Measurements from ENCODE around the gene TSEN15.
A peak's percentile ranks its signal among the peaks of the same experiment; 100 is the strongest.
"Not testable (repeated sequence)": the region's sequence is repeated elsewhere in the genome, so short reads cannot be mapped to it uniquely, and the experiment has no call there.

TSEN15 gene

GRCh38 chr1:184031409-184032107 lies 20.0 kb upstream of the TSEN15 start:
- no peak for DNase-seq

DNA sequence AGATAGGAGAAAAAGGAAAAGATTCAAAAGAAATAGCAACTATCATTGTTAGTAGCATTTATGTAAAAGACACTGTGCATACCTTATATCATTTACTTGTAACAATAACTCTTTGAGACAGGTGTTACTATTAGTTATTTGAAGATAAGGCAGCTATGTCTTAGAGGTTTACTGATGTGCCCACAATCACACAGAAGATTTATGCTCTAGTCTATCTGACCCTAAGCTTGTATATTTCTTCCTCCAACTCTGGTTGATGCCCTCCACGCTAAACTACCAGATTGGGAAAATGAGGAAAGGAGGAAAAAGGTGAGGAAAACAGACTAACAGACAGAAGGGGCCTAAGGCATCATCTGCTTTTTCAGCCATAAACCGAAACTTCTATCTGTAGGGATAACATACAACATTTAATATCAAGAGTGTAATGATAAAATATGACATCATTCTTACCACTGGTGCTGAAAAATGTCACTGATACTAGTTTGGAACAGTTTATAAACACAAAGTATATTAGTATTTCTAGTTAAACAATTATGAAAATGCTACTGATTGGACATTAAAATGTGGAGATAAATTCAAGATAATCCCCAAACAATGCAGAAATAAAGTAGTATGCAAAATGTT lies 19.1 kb upstream of the TSEN15 start:
- no peak for DNase-seq

- DNase-seq, result no peak
Observed at GRCh38 chr1:184032930-184033418, 18.6 kb upstream of the TSEN15 start.

DNA sequence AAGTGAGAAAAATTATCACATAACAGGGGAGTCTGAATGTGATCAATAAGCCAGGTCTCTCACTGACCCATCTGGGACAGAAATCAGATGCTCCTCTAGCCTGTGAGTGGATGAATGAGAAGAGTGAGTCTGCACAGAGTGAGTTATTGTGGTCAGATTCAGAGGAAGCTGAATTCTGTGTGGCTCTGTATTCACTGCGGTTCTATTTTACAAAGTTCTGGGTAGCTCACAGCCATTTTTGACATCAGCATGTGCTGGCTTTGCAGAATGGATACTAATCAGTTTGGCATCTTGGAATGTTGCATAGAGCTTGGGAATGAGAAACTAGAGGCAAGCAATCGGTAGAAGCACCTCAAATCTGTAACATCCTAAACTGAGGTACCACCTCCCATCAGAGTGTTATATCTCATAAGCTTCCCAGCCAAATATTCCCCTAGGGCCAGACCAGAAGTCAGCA lies 17.8 kb upstream of the TSEN15 start:
- no peak for DNase-seq

GRCh38 chr1:184034761-184035379 lies 16.7 kb upstream of the TSEN15 start:
- DNase-seq, result no peak

DNA sequence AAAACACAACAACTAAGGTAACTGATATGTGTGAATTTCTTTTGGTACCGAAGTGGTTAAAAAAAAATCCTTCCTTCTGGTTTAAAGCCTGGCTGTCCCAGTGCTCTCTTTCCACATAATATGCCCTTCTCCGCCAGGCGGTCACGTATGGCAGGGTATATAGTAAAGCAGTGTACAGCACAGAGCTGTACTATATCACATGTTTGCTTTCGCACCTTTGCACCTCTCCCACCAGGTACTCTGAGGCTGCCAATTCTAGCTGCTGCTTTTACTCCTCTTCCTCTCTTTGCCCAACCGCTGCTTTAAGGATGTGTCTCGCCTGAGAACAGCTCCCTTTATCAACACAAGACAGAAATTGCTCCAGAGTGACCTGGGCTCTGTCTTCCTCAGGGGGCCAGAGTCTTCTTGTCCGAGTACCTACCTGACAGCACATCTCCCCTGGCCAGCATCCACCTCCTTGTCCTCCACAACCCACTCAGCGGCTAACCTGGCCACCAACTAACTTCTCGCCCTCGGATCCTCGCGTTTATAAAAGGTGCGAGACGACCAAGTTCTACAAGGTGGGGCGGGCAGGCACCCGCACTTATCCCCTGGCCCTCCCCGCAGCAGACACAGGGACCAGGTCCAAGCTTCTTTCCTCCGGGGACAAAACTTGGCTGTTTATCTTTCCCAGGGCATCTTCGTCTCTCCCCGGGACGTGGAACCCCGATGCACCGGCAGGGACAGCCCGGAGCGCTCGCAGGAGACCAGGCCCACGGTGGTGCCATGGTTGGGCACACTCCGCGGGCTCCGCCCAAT lies 15.6 kb upstream of the TSEN15 start:
- peak; percentile 45 for DNase-seq

DNA sequence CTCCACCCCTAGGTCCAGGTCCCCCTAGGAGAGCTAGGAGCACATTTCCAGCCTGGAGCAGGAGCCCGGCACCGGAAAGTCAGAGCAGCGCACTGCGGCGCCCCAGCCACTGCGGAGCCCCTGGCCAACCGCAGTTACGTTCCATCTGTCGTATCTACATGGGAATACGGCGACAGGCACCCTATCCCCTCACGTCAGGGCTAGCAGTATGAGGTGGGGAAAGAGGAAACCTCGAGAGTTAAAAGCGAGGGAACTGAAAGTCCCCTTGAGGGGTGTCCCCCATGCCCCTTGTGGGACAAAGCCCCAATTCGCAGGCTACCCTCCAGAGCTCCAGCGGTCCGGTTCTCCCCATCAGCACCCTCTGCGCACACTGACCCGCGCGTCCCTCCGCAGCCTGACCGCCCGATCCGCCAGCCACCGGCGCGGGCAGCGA lies 15.0 kb upstream of the TSEN15 start:
- DNase-seq, result peak; percentile 62

DNA sequence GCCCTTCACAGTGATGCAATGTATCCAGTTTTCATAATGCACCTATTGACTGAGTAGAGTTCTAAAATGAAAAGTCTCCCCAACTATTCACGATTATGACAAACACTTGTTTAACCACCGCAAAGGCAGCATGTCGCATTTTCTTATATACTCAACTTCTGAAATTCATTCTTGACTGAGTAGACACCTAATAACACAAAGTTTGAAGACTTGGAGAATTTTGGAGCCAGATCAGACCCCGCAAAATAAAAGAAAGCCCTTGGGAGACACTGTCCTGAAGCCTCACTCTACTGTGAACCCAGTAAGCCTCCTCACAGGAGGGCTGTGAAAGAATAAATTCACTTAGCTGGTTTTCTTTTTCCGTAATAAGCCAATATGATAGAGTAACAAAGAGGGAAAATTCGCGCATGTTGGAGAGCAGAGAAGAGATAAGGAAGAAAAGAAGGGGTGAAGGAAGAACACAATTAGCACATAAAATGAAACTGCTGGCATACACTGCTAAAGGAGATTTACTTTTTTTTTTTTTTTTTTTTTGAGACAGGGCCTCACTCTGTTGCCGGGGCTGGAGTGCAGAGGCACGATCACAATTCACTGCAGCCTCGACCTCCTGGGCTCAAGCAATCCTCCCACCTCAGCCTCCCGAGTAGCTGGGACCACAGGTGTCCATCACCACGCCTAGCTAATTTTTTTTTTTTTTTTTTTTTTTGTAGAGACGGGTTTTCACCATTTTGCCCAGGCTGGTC lies 13.5 kb upstream of the TSEN15 start:
- DNase-seq, result no peak

DNA sequence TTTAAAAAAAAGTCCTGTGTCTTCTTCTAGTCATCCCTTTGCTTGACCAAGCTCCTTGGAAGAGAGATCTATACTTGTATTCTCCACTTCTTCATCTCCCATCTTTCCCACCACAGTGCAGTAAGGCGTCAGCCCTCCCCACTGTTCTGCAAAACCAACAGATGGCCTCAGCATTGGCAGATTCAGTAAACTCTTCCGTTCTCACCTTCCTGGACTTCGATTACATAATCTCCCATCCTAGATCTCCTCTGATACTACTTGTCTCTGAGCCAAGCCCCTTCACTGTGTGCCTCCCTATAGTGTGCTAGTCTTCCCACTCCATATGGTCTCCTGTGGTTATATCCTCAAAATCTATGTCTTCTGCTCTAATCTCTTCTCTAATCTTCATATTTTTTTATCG lies 12.4 kb upstream of the TSEN15 start:
- no peak for DNase-seq

DNA sequence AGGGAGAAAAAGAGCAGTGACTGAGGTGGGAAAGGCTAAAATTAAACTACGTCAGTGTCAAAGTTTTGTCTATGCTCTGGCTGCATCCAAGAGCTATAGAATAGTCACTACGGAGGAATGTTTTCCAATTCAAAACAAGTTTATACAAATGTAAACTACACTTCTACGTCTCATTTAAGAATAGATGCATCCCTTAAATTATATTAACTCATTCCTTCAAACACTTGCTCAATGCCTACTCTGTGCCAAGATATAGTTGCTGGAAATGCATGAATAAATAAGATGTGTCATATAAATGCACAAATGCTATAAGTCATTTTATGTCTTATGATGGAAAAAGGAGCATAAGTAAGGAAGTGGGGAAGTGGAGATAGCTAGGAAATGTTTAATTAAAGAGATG lies 9.8 kb upstream of the TSEN15 start:
- no peak for DNase-seq

DNA sequence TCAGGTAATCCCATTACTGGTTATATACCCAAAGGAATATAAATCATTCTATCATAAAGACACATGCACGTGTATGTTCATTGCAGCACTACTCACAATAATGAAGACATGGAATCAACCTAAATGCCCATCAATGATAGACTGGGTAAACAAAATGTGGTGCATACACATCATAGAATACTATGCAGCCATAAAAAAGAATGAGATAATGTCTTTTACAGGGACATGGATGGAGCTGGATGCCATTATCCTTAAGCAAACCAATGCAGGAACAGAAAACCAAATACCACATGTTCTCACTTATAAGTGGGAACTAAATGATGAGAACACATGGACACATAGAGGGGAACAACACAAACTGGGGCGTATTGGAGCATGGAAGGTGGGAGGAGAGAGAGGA lies 8.2 kb upstream of the TSEN15 start:
- DNase-seq, result not testable (repeated sequence)

DNA sequence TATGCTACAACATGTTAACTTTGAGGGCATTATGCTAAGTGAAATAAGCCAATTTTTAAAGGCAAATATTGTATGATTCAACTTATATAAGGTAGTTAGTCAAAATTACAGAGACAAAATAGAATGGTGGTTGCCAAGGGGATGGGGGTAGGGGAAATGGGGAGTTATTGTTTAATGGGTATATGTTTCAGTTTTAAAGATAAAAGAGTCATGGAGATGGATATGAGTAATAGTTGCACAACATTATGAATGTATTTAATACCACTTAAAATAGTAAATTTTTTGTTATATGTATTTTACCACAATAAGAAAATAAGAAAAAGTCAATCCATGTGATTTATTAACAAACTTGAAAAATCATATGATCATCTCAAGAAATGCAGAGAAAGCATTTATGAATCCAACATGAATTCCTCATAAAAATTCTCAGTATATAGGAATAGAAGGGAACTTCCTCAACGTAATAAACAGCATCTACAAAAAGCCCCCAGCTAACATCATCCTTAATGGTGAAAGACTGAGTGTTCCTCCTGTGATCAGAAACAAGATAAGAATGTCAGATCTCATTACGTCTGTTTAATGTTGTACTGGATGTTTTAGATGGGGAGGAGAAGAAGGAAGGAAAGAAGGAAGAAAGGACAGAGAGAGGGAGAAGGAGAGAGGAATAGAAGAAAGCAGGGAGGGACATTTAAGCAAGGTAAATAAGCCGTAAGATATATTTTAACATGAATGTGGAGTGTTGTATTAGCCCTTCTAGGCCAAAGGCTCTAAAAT lies 6.7 kb upstream of the TSEN15 start:
- DNase-seq, result no peak

- not testable (repeated sequence) for DNase-seq
Observed at GRCh38 chr1:184047541-184047940, 4.0 kb upstream of the TSEN15 start.

DNA sequence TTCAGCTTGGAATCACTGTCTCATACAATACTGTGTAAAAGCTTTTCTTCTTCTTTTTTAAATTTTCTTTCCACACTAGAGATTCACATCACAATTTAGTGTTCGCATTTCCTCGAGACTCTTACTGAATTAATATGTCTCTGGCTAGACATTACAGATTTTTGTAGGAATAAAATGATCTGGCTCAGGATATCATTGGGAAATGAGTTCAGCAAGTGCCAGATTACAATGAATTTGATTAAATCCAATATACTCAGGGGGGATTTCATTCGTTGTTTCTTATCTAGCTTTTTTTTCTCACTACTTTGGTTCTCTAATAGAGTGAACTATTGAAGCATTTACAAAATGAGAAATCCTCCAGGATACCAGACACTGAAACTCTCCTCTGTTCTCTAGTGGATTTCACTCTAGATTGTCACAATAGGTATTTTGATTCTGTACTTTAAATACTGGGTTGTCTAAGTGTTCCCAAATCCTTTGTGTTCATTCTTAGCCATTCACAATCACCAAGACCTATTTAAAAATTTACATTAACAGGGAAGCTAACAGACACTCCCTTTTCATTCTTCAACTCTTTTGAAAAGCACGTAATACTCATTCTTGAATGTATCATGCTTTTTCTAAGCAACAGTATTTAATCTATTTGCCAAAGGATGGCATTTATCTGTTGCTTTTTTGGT lies 2.8 kb upstream of the TSEN15 start:
- DNase-seq, result no peak

- no peak for DNase-seq
Observed at GRCh38 chr1:184049291-184049690, 2.2 kb upstream of the TSEN15 start.

- DNase-seq, result no peak
Observed at GRCh38 chr1:184049836-184050468, 1.6 kb upstream of the TSEN15 start.

- DNase-seq, result no peak
Observed at GRCh38 chr1:184050636-184051035, 894 bp upstream of the TSEN15 start.

DNA sequence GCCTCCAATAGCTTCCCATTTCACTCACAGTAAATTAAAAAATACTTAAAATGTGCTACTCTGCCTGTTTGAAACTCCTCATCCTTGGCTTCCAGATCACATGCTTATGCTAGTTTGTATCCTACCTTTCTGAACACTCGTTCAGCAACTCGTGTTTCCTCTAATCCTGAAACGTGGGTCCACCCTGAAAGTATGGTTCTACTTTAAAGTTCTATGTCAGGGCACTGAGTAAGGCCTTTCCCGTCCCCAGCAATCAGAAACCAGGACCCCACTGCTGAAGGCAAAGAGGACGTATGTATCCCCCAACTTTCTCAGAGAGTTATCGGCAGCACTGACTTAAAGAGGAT lies 419 bp upstream of the TSEN15 start:
- no peak for DNase-seq

DNA sequence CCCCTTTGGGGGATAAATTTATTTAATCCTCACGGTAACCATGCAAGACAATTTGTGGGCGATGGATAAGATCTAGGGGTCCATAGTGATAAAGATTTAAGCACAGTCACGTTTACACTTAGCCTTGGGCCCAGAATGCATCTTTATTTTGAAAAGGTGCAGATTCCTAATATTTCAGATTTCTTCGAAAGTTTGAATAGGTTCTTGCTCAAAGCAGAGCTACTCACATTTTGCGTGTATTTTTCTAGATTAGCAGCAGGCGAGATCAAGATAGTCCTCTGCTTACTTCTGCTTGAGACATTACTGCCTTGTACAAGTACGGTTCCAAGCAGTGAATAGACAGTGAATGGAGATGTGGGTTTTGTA lies 647 bp downstream of the TSEN15 start:
- no peak for DNase-seq

- no peak for DNase-seq
Observed at GRCh38 chr1:184052750-184053149, 1.2 kb downstream of the TSEN15 start.

GRCh38 chr1:184053881-184054280 lies 2.4 kb downstream of the TSEN15 start:
- no peak for DNase-seq

All from left hindlimb (tissue), 1 donor.